ENCODE measurements around the gene TCL1B.

DNA sequence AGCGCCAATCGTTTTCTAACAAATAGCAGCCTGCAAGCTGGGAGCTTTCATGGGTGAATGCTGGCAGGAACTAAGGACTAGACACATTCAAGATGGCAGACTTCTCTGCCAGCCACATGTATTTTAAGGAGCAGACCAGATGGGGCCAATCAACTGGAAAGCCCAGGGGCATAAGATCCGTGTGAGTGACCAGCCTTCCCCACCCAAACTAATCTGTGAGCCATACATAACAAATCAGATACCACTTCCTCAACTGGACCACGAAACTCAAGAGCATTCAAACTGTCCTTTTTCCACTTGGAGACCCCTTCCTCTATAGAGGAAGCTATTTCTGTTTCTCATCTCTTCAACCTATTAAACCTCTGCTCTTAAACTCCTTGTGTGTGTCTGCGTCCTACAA is 9.7 kb downstream of the TCL1B start:
- TF ChIP-seq, protein P1, sequence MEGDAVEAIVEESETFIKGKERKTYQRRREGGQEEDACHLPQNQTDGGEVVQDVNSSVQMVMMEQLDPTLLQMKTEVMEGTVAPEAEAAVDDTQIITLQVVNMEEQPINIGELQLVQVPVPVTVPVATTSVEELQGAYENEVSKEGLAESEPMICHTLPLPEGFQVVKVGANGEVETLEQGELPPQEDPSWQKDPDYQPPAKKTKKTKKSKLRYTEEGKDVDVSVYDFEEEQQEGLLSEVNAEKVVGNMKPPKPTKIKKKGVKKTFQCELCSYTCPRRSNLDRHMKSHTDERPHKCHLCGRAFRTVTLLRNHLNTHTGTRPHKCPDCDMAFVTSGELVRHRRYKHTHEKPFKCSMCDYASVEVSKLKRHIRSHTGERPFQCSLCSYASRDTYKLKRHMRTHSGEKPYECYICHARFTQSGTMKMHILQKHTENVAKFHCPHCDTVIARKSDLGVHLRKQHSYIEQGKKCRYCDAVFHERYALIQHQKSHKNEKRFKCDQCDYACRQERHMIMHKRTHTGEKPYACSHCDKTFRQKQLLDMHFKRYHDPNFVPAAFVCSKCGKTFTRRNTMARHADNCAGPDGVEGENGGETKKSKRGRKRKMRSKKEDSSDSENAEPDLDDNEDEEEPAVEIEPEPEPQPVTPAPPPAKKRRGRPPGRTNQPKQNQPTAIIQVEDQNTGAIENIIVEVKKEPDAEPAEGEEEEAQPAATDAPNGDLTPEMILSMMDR (IDR thresholded peaks at IDR 0.05) = no peak
- no peak for TF ChIP-seq POLR2A (IDR thresholded peaks at IDR 0.05)
- no peak for TF ChIP-seq POLR2AphosphoS5 (IDR thresholded peaks at IDR 0.05)

All from breast epithelium (tissue), 3 donors.